Glomerular endothelial cell (primary cell): ENCODE results near the gene HMX3. TPM values are rescaled to one million over a fixed set of nuclear protein-coding genes. Genes with fewer than 3 reads are reported as not detected.
A peak's percentile ranks its signal among the peaks of the same experiment; 100 is the strongest.

ENCODE experiments used
- DNase-seq: peaks from one replicate; pipeline ENCODE4 v3.0.0-alpha.2; 2011; ENCODE audit warnings: low read depth, low spot score; ENCODE audit errors: extremely low read depth
- total RNA-seq: library from RNA; depleted of rRNA; stranded (reverse); fragments of >200 nt; gene quantifications from 2 replicates; pipeline ENCODE4 v1.2.3, GENCODE V29; 2015

Gene HMX3
- total RNA-seq, result not detected in 2 replicates

DNA sequence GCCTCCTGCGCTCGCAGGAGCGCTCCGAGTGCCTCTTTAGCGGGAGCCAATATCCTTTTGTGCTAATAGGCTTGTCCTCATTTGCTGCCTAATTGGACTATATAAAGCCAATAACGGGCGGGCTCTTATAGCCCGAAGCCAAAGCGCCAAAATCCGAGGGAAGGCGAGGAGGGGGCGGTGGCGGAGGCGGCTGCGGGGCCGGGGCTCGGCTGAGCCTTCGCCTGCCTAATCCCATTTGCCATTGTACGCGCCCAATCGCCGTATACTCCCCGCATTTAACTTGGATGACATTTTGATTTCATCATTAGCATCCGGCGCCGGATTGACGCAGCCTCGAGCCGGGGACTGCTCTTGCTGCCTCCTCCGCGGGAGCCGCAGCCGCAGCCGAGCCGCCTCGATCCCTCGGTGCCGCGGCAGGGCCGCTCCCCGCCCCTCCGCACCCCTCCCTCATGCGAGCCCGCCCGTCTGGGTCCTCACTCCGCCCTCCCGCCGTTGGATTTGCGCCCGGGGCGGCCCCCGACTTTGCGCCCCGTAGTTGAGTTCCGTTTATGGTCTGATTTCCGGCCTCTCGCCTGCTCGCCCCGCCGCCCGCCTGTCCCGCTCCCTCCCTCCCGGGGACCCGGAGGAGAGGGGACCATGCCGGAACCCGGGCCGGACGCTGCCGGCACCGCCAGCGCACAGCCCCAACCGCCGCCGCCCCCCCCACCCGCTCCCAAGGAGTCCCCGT, at the start of gene HMX3:
TSS of gene HMX3 (plus strand) at position 556 of the 727 bp plus-strand sequence. CDS start at position 637, 81 bp downstream.
- DNase-seq, result no peak

DNA sequence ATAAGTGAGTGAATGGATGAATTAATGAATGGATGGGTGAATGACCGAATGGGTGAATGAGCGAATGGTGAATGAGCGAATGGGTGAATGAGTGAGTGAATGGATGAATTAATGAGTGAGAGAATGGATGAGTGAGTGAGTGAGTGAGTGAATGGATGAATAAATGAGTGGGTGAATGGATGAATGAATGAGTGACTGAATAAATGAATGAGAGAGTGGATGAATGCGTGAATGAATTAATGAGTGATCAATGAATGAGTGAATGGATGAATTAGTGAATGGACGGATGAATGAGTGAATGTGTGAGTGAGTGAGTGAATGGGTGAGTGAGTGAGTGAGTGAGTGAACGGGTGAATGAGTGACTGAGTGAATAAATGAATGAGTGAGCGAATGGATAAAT, 49.5 kb upstream of the HMX3 start:
- DNase-seq, result no peak

DNA sequence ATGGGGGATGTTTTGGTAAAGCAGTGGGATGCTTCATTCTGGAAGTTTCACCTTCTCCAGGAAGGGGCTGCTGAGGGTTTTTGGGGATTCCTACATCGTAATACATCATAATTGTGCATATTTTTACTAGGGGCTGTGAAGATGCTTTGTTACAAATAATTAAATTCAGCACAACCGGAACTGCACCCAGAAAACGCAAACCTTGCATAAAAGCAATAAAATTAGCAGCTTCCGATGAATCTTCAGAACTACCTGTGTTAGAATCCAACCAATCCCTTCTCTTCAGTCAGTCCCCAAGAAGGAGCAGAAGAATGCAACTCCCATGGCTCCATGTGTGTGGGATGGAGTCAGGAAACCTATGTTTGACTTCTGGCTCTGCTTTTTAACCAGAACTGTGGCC, 48.4 kb upstream of the HMX3 start:
- DNase-seq, result no peak

DNA sequence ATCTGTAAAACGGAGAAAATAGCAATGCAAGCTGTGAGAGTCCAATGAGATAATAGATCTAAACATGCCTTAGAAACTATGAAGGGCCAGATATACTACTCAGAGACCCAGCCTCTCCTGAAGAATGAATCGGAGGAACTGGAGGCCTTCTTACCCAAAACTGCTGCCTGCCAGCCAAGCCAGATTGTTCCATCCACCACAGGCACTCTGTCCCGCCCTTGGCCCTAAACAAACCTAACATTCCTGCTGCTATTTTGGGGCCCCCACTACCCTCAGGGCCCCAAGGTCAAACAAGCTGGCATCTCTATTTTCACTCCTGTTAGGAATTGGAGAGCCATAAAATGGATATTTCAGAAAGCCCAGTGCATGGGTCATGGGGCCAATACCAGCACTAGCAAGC, 48.0 kb upstream of the HMX3 start:
- DNase-seq, result no peak

DNA sequence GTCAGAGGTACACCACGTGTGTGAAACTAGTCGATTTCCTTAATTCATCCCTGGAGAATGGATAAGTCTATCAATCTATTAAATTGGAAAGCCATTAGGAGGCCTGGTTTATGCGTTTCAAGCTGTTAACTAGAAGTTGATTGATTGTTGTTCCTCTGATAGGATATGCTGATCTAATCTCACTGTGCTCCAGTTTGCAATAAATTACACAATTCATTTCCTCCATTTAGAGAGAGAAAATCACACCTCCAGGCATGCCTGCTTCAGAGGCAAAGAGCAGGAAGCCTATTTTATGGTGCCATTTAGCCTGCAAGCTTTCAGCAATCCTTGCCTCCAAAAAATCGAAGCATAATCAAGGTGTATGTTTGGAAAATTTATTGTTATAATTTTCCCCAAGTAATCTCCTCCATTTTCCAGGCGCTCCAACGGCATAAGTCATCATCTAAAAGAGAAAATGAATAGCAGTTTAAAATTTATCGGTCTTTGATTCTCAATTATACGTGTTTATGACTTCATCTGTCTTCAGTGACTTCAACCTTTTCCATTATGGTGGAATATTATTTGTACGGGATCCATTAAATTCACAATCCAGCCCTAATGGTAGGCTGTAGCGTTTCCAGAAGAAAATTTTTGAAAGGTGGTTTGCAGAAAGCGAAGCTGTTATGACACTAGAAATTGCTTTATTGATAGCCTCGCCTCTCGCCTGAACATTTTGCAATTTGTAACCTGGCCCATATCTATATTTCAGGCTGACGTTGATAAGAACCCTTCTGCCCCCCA, 42.9 kb upstream of the HMX3 start:
- no peak for DNase-seq

DNA sequence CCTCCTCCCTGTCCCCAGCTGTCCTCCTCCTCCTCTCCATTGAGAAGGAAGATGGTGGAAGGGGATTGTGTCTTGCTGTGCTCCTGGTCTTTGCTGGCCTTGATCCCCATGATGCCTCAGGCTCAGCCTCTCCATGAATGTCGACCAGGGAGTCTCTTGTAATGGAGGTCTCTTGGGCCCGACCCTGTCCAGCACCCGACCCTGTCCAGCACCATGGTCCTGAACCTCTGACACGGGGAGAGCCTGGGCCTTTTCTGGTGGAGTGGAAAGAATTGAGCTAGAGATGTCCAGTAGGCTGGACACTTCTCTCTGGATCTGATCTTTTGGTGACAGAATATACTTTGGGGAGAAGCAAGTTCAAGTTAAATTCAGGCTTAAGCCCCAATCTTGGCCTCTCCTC, 42.3 kb upstream of the HMX3 start:
- DNase-seq, result no peak

DNA sequence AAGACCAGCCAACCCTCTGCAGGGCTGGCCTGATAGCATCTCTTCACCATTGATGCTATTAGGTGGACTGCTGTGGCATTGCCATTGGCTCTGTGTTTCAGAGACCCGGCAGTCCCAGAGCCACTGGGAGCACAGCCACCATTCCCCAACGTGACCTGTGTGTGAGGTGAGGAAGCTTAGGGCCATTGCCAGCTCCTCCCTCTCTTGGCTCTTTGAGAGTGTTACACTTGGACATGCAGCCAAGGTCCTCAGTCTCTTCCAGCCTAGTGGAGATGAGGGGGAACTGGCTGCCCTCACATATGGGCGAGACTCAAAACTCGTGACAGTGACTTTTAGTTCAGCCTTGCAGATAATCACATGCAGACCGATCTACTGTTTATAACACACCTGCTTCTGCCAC, 39.3 kb upstream of the HMX3 start:
- DNase-seq, result no peak

DNA sequence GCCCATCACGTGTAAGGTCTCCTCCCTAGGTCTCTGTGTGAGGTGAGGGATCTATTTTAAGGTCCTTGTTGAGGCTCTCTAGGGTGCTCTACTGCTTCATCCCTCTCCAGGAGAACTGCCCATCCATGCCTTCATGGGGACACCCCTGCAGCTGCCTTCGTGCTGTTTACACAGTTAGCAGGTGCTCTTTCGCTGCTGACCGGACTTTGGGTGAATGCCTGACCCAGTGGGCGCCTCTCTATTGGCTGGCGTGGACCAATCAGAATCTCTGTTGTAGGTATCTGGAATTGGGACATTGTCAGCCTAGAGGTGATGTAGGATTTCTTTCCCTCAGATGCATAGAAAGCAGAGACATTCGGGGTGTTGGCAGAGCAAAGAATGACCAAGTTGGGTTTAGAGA, 38.7 kb upstream of the HMX3 start:
- no peak for DNase-seq

DNA sequence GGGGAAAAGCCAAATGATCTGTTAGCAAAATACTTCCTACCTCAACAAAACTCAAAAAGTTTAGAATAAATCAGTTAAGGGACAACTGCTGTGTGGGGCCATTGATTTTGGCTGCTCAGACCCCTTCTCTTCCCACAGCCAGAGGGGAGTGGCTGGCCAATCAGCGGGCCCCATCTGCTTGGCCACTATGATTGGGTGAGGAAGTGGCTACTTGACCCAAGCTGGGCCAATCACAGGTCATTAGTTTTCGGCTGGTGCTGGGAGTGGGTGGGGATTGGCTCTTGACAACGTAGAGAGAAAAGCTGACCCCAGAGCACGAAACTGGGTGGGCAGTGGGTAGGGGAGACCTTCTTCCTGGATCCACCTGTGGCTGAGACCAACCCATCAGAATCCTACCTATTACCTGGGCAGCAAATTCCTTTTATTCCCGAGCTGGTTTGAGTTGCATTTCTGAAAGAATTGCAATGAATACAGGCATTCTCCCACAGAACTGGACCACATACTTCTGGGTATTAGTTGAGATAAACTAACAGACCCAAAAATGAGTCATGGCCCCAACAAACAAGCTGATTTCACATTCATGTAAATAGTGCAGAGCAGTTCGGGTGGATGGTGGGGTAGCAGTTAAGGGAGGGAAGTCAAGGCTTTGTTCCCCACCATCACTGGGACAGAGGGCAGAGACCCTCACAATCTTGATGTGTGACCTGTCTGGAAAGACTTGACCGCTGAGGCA, 35.6 kb upstream of the HMX3 start:
- no peak for DNase-seq

DNA sequence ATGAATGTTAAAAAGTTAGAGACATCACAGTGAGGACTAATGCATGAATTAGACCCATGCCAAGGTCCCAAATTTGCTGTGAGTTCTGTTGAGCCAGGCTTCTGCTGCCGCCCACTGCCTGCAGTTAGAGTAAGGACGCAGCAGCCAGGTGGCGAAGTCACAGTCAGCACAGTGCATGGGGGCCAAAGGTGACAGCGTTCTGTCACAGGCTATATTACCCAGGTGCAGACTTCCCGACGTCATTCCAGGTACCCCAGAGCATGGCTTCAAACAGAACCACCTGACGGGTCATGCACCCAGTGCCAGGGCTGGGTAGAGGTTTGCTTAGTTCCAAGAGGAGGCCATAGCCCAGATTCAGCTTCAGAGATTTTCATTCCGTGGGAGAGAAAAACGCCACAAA, 33.9 kb upstream of the HMX3 start:
- no peak for DNase-seq

DNA sequence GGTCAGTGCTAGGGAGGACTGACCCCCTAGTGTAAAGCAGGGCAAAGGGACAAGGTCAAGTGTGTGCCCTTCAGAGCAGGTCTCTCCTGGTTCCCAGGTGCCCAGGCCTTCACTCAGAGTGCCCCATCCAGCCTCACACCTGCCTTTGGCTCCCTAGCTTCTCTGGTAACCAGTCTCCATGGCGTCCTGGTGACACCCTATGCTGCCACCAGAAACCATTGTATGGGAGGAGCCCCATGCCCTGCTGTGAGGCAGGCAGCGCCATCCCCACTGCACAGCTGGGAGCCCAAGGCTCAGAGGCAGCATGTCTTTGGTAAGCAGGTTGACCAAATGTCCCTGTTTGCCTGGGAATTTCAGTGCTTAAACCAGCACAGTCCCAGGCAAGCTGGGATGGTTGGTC, 33.1 kb upstream of the HMX3 start:
- DNase-seq, result no peak

DNA sequence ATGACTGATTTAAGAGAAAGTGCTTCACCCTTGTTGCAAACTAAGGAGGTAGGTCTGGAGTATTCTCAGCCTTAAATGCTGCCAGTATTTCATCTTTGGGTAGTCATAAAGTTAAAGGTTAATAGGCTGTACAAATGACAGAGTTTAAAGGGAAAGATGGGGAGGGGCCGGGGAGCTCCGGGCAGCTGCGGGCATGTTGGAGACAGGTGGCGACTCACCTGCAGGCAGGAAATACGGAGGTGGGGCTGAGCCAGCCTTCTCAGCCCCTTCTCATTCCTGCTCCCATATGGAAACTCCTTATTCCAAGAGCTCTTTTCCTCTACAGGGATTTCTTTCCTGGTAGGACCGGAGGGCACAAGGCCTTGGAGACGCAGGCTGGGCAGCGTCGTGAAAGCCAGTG, 31.8 kb upstream of the HMX3 start:
- no peak for DNase-seq

DNA sequence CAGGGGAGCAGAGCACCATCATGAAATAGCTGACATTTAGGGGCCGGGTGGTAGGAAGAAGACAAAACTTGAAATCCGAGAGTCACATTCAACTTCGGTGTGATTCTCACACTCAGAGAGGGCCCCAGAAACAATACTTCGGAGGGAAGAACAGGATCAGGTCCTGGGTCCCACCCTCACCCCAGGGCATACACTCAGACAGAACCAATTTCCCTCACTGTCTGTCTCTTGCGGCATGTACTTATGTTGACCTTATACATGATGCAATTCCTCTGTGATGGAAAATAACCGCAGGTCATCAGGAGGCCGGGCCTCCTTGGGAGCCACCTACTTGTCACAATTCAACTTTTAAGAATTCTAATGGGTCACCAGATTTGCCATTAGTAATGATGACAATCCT, 26.3 kb upstream of the HMX3 start:
- no peak for DNase-seq

DNA sequence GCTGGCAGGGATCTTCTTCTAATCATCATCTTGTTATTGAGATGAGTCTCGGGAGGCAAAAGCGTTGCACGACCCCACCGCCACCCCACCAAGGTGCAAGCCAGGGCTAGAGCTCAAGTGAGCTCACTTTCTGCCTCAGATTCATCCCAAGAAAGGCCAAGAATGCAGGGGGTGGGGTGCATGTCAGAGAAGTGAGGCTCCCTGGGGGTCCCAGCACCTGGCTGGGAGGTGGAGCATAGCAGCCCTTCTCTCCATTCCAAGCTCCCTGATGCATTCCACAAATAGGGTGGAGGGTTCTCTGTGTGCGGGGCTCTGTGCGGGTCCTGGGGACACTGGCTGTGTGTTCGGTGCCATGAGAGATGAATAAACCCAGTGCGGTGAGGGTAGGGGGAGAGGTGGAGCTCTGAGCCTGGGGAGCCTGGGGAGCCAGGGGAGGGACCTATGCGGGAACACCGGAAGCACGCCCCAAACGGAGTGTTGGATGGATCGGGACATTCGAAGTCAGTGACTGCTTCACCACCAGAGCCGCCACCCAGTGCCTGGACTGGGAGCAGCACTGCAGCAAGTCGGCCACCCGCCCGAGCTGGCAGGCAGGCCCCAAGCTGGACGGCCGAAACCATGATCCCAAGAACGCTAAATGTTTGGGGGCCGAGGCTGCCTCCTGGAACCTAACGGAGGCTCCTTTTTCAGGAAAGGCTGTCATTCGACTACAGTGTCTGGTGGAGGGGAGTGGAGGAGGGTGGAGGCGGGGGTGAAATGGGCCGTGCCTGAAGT, 17.9 kb upstream of the HMX3 start:
- no peak for DNase-seq

DNA sequence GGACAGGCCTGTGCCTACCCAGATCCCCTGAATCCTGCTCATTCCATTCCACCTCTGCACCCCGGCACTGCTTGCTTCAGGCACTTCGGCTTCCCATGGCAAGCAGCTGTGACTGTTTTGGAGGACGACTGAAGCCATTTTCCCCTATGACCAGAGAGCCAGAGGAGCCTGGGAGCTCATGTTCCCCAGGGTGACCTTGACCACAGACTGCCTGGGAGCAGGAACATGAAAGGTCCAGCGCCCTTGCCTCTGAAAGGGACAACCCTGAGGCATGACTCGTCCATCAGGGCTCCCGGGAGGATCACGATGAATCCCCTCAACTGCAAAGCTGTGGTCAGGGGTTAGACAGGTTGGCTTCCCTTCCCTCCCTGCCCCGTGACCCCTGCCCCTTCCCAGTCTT, 16.7 kb upstream of the HMX3 start:
- no peak for DNase-seq

DNA sequence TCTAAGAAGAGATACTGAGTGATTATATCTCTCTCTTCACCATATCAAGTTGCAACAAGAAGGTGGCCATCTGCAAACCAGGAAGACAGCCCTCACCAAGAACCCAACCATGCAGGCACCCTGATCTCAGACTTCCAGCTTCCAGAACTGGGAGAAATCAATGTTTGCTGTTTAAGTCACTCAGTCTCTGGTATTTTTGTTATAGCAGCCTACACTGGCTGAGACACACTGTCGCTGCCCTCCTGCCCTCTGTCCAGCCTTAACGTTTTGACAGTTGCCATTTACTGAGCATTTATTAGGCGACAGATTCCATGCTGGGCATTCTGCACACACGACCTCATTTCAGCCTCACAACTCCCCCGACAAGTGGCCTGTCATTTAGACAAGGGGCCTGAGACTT, 9.5 kb upstream of the HMX3 start:
- DNase-seq, result no peak

DNA sequence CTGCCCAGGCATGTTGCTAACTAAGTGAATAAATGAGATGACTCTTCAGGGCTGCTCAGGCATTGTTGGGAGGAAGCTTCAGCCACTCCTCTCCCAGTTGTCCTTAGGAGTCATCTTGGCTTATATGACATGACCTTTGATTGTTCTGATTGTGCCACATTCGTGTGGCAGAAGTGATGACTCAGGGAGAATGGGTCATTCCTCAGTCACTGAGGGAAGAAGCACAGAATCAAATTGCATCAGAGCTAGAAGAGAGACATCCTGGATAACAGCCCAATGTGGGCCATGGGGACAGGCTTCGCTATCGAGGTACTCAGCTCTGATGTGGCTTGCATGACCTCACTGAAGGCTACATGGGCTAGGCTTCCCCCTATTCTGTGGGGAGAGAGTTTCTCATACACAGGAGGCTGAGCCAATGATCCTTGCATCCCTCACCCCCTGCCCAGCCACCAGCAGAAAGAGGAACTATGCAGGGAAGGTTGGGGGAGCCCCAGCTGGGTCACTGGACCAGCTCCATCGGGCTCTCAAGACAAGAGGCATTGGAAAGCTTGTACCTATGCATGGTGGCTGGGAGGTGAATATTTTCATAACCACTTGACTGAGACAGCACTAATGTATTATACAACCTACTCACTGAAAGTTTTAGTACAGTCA, 6.0 kb upstream of the HMX3 start:
- DNase-seq, result no peak

DNA sequence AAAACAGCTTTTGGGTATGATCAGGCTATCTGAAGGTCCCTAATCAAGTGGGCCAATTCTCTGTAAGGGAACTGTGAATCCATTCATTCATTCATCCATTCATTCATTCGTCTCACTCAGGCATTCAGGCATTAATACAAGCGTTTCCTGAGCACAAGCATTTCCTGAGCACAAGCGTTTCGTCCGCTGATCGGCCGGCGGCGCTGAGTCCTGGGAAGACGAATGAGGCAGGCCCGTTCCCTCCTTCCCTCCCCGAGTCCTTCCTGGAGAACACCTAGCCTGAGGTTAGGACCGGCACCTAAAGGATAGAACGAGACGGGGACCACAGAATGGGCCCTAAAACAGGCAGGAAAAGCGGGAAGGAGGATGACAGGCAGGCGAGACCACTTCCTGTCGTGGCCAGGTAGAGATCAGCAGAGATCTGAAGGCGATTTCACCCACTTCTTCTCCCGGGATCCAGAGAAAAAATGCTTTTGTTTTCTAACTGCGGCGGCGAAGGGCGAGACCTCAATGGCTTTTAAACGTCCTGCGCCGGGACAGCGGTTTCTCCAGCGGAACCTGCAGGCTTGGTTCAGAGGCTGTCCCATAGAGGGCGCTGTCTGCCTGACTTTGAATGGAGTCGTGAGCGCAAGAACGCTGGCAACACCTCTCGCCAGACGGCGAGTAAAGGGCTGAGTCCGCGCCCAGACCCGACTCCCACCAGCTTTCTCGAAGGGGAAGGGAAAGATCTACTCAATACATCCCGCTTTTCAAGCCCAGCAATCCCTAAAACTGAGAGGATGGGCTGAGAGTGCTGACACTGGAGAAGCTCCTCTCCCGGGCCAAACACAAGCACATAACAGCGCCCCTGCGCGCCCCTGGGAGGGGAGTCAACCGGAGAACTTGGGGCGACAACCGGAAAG, 2.9 kb upstream of the HMX3 start:
- DNase-seq, result peak; percentile 55

DNA sequence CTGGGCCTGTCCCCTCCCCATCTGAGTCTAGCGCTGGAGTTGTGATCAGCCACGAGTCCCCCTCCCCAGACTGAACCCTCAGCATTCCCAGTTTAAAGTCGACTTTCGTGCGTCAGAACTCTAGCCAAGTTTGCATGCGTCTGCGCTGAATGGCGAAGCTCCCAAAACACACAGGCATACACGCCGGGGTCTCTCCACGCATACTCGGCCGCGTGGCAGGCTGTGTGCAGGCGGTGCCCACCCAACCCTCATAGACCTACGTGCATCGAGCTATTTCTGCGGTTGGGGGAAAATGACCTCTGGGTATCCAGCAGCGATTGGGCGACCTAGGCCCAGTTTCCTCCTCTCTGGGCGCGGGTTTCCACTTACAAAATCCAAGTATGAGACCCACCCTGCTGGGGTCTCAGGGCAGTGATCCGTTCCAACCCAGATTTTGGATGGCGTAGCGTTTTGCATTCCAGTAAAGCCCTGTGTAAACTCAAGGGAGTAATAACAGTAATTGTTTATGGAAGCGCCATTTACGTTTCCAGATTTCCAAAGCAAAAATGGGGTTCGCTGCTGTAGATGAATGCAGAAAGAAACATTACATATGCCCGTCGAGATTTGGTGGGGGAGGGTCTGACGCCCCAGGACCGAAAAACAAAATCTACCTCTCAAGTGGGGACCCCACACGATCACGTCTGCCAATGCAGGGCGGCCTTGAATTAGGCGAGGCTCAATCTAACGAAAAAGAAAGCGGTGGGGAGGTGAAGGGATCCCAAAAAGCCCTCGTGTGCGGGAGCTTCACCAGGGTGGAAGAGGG, 2.0 kb upstream of the HMX3 start:
- no peak for DNase-seq
